Measurements from ENCODE around the gene TPO.

Gene TPO

GRCh38 chr2:1480671-1481076 is 67.4 kb downstream of the TPO start:
- TF ChIP-seq, protein P1, sequence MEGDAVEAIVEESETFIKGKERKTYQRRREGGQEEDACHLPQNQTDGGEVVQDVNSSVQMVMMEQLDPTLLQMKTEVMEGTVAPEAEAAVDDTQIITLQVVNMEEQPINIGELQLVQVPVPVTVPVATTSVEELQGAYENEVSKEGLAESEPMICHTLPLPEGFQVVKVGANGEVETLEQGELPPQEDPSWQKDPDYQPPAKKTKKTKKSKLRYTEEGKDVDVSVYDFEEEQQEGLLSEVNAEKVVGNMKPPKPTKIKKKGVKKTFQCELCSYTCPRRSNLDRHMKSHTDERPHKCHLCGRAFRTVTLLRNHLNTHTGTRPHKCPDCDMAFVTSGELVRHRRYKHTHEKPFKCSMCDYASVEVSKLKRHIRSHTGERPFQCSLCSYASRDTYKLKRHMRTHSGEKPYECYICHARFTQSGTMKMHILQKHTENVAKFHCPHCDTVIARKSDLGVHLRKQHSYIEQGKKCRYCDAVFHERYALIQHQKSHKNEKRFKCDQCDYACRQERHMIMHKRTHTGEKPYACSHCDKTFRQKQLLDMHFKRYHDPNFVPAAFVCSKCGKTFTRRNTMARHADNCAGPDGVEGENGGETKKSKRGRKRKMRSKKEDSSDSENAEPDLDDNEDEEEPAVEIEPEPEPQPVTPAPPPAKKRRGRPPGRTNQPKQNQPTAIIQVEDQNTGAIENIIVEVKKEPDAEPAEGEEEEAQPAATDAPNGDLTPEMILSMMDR (IDR thresholded peaks at IDR 0.05; ENCODE audit: low read depth, low read length) = no peak
- DNase-seq (ENCODE audit: low read depth in 2 of 2) = no peak
- no peak overlapping the region for H3K4me3 ChIP-seq (replicated peaks in 1 of 2; ENCODE audit: low read depth in 2 of 2, low read length in 2 of 2)

GRCh38 chr2:1481406-1482252 is 68.4 kb downstream of the TPO start:
- TF ChIP-seq, protein P1 (IDR thresholded peaks at IDR 0.05; ENCODE audit: low read depth, low read length) = no peak
- no peak overlapping the region for H3K4me3 ChIP-seq (replicated peaks in 1 of 2; ENCODE audit: low read depth in 2 of 2, low read length in 2 of 2)
- no peak for DNase-seq (ENCODE audit: low read depth in 2 of 2)

GRCh38 chr2:1482253-1482675 is 69.0 kb downstream of the TPO start:
- no peak overlapping the region for H3K4me3 ChIP-seq (replicated peaks in 1 of 2; ENCODE audit: low read depth in 2 of 2, low read length in 2 of 2)
- TF ChIP-seq, protein P1 (IDR thresholded peaks at IDR 0.05; ENCODE audit: low read depth, low read length) = no peak
- DNase-seq (ENCODE audit: low read depth in 2 of 2) = no peak

- TF ChIP-seq, protein P1 (IDR thresholded peaks at IDR 0.05; ENCODE audit: low read depth, low read length) = no peak
- no peak for DNase-seq (ENCODE audit: low read depth in 2 of 2)
- H3K4me3 ChIP-seq (replicated peaks in 1 of 2; ENCODE audit: low read depth in 2 of 2, low read length in 2 of 2) = no peak overlapping the region
These were observed 69.7 kb downstream of the TPO start for GRCh38 chr2:1482981-1483380.

DNA sequence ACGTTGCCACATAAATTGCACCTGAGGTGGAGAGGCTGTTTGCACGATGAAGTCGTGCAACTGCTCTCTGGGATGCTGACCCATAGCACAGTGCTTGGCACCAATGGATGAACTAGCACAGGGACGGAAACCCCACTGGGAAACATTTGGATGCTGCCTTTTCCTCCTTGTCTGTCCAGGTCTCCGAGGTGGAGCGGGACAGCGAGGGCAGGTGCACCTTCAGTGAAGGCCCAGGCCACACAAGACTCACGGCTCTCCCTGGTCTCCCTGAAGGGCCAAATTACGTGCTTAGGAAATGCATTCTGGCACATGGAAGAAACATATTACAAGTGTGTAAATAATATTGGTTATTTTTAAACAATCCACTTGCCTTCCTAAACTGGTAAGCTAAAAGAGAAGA is 70.3 kb downstream of the TPO start:
- TF ChIP-seq, protein P1 (IDR thresholded peaks at IDR 0.05; ENCODE audit: low read depth, low read length) = no peak
- DNase-seq (ENCODE audit: low read depth in 2 of 2) = no peak
- H3K4me3 ChIP-seq (replicated peaks in 1 of 2; ENCODE audit: low read depth in 2 of 2, low read length in 2 of 2) = no peak overlapping the region

DNA sequence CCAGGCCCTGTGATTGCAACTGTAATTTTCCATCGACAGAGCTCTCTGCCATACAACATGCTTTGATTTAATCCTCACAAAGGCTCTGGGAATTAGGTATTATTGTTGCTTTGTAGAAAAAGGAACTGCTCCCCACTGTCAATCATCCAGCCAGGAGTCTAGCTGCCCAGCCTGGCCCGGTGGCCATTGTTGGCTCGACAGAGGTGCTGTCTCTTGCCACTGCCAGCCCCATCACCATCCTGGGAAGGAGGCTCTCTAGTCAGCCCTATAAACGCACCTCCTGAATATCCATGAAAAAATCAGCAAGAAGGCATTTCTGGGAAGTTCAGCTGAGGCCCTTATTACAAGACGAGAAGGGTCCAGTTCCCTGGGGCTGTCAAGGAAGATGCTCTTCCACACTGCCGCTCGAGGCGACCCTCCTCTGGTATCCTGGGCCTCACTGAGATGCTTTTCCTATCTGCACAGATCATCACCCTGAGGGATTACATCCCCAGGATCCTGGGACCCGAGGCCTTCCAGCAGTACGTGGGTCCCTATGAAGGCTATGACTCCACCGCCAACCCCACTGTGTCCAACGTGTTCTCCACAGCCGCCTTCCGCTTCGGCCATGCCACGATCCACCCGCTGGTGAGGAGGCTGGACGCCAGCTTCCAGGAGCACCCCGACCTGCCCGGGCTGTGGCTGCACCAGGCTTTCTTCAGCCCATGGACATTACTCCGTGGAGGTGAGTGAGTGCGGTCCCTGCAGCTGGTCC is 71.0 kb downstream of the TPO start:
- DNase-seq (ENCODE audit: low read depth in 2 of 2) = no peak
- H3K4me3 ChIP-seq (replicated peaks in 1 of 2; ENCODE audit: low read depth in 2 of 2, low read length in 2 of 2) = no peak overlapping the region
- TF ChIP-seq, protein P1 (IDR thresholded peaks at IDR 0.05; ENCODE audit: low read depth, low read length) = no peak
